HG03575 (cell line): ENCODE measurements around the gene CD109.
"Not testable (repeated sequence)": the region's sequence is repeated elsewhere in the genome, so short reads cannot be mapped to it uniquely, and the experiment has no call there.

Source experiments
- ATAC-seq: cut with Tn5 transposase; IDR thresholded peaks from one replicate; pipeline ENCODE4 v1.9.1; 2021; ENCODE audit not compliant: unreplicated experiment, insufficient number of reproducible peaks, low FRiP score; ENCODE audit errors: extremely low read depth

Gene CD109

DNA sequence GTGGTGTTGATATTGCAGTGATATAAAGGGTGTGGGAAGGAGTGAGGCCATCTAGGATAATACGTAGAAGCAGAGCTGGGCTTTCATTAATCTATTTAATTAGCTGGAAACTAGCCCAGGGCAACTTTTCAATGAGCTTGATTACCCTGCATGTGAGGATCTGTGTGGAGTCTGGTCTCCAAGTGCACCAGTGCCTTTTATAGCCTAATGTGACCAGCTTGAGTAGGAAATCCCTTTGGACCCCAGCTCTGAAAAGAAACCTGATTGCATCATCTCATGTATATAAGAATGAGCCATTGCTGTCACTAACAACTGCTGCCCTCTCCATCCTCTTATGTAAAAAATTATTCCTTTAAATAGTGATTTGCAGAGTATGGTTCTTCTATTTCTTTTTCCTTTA is 72.6 kb downstream of the CD109 start:
- no peak for ATAC-seq

DNA sequence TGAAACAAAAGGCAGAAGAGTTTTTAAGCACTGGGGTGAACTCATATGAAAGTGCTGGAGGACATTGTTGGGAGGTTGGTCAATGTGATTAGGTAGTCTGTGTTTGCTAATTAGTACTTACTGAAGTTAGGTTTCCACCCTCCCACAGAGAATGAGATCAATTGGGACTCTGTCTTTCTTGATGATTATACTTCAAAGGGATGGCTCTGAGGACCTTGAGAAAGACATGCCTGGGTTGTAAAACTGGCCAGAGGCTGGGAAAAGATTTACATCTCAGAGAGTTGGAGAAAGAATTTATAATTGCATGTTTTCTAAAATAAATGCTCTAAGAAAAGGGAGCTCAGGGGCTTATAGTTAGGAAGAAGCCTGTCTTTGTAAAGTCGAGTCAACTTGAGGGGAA is 74.0 kb downstream of the CD109 start:
- no peak for ATAC-seq

DNA sequence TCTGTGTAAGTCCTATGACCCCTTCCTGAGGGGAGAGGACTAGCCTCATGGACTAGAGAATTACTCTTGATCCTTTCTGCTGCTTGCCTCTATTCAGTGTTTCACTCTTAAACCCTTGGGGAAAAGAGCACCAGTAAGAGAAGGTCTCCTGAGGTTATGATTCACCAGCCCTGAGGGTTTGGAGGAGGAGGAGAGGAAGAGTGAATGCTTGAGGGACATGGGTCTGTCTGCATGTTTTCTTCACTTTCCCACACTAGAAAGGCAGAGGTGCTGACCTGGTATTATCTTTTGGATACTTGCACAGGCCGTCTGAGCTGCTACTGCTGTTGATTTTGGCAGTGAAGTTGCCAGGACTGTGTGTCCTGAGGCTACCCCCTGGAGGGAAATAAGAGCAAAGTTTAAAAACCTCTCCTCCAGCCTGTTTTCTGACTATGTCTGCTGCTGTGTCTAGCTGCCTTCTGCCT is 78.3 kb downstream of the CD109 start:
- no peak for ATAC-seq

DNA sequence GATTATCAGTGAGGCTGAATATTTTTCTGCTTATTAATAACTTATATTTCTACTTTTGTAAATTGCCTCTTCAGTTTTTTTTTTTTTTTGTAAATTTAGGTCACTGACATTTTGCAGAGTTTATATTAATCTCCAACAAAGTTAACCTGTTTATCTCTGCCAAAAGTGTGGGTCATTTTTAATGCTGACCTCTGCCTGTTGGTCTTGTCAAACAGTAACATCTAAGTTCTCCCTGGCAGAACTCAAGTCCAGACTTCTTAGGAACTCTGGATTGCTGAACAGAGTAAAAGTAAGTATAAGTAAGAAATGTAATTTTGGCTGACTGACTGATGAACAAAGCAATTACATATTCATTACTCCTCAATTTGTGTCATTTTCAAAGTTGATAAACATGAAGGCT is 83.9 kb downstream of the CD109 start:
- no peak for ATAC-seq

DNA sequence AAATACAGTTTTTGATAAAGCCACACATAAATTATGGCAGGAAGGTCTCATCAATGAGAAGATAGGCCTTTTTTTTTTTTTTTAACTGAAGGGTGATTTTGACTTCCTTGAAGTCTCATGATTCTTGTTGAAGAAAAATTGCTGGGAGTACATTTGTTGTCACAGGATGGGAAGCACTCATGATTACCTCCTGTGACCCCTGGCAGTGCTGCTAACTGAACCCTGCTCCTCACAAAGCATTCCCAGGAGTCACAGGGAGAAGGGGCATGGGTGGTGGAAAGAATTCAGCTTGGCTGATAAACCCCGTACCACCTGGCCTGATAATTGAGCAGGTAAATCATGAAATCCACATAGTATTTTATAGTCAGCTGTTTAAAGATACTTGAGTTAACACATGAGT is 86.9 kb downstream of the CD109 start:
- no peak for ATAC-seq

DNA sequence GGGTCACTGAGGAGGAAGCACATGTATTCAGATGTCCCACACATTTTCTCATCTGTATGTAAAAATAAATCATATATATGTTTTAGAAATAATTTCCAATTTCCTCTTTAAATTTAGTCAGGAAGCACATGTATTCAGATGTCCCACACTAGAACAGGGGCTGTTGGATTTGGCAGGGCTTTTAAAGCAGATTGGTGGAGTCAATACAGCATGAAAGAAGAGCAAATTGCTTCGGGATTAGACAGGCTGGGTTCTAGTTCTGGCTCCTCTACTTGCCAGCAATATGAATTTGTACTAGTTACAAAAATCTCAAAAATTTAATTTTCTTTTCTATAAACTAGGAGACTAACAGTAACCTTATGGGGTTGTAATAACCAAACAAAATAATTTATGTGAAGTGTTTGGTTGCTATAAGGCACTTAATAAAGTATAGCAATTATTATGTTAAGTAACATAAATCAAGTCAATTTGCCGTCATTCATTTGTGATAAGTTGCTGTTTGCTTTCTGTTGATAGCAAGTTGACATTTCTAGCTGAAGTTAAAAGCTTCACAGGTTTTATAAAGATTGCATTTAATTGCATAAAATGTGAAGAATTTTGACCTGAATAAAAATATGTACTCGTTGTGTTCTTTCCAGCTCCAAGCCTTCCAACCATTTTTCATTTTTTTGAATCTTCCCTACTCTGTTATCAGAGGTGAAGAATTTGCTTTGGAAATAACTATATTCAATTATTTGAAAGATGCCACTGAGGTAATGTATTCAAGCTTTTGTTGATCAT is 88.9 kb downstream of the CD109 start:
- no peak for ATAC-seq

DNA sequence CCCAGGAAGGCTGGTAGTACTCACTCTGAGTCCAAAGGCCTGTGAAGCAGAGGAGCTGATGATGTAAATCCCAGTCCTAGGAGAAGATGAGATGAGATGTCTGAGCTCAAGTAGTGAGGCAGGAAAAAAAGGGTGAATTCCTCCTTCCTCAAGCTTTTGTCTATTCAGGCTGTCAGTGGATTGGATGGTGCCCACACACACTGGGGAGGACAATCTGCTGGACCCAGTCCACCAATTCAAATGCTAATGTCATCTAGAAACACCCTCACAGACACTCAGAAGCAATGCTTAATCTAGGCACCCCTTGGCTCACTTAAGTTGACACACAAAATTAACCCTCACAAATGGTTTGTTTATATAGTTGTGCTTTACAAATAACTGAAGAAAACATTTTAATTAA is 94.6 kb downstream of the CD109 start:
- ATAC-seq = no peak

DNA sequence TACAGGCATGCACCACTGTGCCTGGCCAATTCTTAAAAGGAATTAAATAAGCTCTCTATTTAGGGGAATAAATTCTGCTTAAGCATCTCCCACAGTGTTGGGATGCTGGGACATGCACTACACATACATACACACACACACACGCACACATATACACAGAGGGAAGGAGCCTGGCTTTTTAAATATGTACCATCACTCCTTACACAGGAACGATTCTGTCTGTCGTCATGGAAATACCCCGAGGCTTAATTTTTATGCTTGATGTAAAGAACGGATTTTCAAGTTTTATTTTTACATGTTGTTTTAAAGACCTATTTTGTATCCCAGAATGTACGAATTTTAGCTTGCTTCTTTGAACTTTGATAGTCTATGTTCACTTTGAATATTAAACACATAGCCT is 95.3 kb downstream of the CD109 start:
- ATAC-seq = no peak

DNA sequence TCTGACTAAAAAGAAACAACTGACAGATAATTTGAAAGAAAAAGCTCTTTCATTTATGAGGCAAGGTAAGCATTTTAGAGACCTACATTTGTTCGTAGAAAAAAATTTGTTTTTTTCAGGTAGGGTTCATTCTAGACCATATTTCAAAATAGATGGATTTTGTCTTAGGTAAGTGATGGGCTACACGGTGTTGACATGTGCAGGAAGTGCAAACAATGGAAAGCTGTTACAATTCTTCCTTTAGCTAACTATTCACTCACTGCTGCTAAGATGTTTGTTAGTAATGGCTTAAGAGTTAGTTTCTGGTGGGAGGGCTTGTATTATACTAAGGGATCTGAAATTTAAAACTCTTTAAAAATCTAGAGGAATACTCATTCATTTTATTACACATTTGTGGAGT is 96.7 kb downstream of the CD109 start:
- ATAC-seq = no peak

DNA sequence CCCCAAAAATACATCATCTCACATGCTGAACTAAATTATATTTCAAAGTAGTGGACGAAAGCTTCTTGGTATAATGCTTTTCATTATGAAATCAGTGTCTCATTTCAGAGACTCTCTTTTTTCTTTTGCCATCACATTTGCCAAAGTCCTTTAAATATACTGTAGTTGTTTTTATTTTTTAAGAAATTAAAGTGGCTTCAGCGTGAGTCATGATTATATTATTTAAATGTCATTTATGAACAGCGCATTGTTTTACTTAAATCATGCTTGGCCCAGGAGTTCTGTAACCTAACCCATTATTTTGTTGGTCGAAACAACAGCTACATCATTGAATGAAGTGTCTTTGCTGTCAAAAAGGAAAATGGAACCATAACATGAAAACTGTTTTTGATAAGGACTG is 100.9 kb downstream of the CD109 start:
- ATAC-seq = no peak

DNA sequence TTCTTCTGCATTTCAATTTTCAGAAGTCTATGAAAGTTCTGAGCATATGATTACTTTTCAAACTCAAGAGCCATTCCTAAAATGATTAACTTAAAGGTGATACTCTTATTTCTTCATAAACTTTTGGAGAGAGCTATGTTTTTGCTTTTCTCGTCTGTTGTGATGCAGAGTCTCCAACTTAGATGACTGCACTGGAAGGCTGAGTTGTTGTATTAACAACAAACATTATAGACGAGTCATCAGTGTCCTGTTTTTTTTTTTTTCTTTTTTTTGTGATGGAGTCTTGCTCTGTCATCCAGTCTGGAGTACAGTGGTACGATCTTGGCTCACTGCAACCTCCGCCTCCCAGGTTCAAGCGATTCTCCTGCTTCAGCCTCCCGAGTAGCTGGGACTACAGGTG is 101.9 kb downstream of the CD109 start:
- ATAC-seq = no peak

DNA sequence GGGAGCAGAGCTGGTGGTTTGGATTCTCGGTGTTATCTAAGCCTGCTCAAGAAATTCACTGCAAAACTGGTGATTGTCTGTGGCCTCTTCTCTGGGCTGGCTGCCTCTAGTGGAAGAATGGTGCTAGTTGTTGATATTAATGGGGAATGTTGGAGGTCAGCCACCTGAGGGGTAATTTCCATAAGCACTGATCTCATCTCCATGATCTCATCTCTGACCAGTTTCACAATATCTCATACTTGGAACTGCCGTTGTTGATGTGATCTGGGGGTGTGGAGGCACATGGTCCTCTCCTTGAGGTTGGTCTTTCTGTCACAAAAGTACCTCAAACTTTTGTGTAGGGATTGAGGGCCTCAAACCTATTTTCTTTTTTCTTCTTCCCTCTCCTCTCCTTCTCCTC is 102.6 kb downstream of the CD109 start:
- ATAC-seq = peak; percentile 71

DNA sequence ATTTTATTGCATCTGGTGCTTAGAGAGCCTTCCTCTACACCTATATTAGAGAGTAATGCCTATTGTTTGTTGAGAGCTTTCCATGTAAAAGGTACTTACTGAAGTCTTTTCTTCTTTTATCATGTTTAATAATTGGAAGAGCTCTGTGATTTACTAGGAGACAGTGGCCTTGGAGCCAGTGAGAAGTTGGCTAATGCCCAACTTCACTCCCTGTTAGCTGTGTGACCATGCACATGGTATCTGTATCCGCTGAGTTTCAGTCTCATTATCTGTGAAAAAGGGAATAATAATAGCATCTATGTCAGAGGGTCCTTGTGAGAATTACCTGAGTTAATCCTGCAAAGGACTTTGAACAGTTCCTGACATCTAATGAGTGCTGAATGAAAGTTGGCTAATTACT is 105.0 kb downstream of the CD109 start:
- no peak for ATAC-seq

DNA sequence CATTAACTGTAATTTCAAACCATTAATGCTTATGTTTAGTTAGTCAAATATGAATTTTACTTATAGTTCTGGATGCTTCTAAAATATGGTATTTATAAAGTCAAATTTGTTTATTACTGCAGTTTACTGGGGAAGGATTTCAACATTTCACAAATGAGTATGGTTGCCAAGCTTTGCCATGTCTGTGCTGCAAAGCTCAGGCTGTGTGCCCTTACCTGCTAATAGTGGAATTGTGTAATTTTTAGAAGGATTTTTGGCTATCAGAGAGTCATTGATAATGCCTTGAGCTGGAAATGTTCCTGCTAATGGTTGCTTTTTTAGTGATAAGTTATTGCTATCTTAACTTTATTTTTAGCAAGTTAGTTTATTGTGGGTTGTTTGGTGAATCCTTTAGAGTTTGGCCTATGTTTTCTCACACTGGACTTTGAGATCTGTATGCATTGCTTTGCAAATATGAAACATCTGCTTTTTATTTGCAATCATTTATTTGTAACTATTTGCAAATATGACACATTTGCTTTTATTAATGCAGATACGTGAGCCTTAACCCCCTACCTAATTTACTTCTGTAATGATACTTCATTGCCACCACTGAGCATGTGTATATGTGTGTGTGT is 105.8 kb downstream of the CD109 start:
- ATAC-seq = no peak

DNA sequence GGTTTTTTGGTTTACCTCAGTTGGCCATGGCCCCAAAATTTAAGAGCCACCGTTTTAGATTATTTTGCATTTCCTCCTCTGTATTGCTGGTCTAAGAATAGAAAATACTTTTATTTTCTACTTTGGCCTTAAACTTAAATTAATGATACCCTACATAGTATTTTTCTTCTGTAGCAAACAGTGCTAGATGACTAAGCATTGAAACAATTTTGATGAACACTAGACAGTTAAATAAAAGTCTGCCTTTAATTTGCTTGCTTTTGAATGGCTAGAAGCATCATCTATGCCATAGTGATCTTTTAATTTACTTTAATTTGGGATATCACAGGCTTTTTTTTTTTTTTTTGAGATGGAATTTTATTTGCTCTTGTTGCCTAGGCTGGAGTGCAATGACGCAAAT is 106.4 kb downstream of the CD109 start:
- ATAC-seq = no peak

DNA sequence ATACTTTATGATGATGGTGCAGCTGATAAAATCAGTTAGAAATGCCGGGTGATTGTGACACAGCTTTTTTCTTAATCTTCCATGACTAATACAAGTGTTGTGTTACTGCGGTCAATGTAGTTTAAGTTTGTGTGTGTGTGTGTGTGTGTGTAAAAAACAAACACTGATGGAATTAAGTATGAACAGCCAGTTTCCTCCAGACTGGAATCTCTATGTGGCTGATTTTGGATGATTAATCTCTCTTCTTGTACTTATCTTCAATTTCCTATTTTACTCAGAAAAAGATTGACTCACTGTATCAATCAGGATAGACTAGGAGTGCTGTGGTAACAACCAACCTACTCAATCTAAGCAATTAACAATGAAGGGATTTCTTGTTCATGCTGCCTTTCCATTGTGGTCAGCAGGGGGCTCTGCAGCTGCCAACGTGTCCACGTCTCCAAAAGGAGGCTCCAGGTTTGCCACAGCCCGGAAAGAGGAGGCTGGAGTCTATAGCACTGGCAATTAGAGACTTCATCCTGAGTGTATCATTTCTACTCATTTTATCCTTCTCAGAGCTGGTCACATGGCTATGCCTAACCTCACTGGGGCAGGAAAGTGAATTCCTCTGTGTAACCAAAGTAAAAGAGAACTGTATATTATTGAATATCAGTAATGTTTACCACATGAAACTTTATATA is 107.7 kb downstream of the CD109 start:
- ATAC-seq = no peak

DNA sequence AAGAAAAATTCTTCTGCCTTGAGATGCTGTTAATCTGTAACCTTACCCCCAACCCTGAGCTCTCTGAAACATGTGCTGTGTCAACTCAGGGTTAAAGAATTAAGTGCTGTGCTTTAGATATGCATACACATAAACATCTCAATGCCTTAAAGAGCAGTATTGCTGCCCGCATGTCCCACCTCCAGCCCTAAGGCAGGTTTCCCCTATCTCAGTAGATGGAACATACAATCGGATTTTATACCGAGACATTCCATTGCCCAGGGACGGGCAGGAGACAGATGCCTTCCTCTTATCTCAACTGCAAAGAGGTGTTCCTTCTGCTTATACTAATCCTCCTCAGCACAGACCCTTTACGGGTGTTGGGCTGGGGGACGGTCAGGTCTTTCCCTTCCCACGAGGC is 109.2 kb downstream of the CD109 start:
- ATAC-seq = not testable (repeated sequence)

DNA sequence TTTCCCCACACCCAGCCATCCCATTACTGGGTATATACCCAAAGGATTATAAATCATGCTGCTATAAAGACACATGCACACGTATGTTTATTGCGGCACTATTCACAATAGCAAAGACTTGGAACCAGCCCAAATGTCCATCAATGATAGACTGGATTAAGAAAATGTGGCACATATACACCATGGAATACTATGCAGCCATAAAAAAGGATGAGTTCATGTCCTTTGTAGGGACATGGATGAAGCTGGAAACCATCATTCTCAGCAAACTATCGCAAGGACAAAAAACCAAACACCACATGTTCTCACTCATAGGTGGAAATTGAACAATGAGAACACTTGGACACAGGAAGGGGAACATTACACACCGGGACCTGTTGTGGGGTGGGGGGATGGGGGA is 110.0 kb downstream of the CD109 start:
- ATAC-seq = not testable (repeated sequence)

DNA sequence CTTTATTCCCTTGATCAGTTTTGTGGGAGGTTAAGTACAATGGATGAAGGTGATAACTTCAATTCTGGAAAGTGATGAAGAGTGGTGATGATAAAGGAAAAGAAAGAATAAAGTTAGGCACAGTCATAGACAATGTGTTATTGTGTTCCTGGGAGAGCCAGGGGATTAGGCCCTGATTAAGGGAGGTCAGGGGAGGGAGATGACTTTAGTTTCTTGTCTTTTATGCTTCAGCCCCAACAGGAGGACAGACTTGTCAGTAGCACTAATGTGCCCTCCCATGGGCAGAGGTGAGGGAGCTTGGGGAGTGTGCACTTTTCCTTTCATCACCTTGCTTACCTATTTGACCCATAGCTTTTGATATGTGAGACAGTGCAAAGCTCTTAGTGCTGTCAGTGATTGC is 115.7 kb downstream of the CD109 start:
- no peak for ATAC-seq

DNA sequence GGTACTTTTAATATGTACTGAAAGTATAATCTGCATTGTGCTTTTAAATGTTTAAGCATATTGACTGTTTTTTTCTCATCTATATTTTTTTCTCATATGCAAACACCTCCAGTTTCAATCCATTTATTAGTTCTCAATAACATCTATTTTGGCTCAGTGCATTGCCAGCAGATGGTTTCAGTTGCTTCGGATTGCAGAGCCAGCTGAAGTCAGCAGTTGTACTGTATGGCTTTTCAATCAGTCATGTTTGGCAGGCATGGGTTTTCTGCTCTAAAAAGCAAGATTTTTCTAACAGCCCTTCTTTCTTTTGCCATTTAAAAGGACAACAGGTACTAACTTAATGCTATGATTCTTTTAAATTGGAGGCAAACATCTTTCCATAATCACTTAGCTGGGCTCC is 121.2 kb downstream of the CD109 start:
- no peak for ATAC-seq
